ENCODE results near the gene CA12. TPM values are rescaled to one million over a fixed set of nuclear protein-coding genes. Genes with fewer than 3 reads are reported as not detected.
"Not testable (repeated sequence)": the region's sequence is repeated elsewhere in the genome, so short reads cannot be mapped to it uniquely, and the experiment has no call there.

Gene CA12
- 0.29 and 0.36 TPM in 2 replicates for total RNA-seq

GRCh38 chr15:63381301-63382204 lies at the start of gene CA12:
CA12 (minus strand) TSS chr15:63381846; CDS start chr15:63381720, 126 bp downstream.
- no peak for DNase-seq (ENCODE audit: low spot score)
- Mint-ChIP-seq H3K27ac (no peak within 1 kb of the TSS), H3K4me1 (ENCODE audit: low read depth) (peaks cover 25% of the 10 kb centered on the region), H3K4me3 (peak within 1 kb of the TSS; percentile 69), H3K9me3 (peaks cover 10% of the 10 kb centered on the region), H3K36me3 (ENCODE audit: low read depth) (peaks cover 2% of the 10 kb centered on the region), H3K27me3 (ENCODE audit: insufficient read depth) (peaks cover 48% of the 10 kb centered on the region)
- intact Hi-C loops (cut with micrococcal nuclease), result loop anchor here (2.0 kb wide), 1 partner anchor 15 kb away; no protein-coding TSS in a partner anchor

- Mint-ChIP-seq H3K4me1 (ENCODE audit: low read depth) (no peaks in the 10 kb centered on the region), H3K4me3 (no peak overlapping the region), H3K27me3 (ENCODE audit: insufficient read depth) (peaks cover 4% of the 10 kb centered on the region), H3K9me3 (peaks cover 3% of the 10 kb centered on the region), H3K27ac (no peak overlapping the region), H3K36me3 (ENCODE audit: low read depth) (no peaks in the 10 kb centered on the region)
- intact Hi-C loops (cut with micrococcal nuclease), result no loop called here
- DNase-seq (ENCODE audit: low spot score), result no peak
These were observed 49.3 kb upstream of the CA12 start for GRCh38 chr15:63430766-63431451.

- intact Hi-C loops (cut with micrococcal nuclease), result no loop called here
- Mint-ChIP-seq H3K27ac (no peak overlapping the region), H3K4me3 (no peak overlapping the region), H3K9me3 (peaks cover 3% of the 10 kb centered on the region), H3K27me3 (ENCODE audit: insufficient read depth) (no peaks in the 10 kb centered on the region), H3K4me1 (ENCODE audit: low read depth) (no peaks in the 10 kb centered on the region), H3K36me3 (ENCODE audit: low read depth) (no peaks in the 10 kb centered on the region)
- DNase-seq (ENCODE audit: low spot score), result no peak
These were observed 44.9 kb upstream of the CA12 start for GRCh38 chr15:63426552-63426951.

GRCh38 chr15:63425426-63425985 lies 43.9 kb upstream of the CA12 start:
- intact Hi-C loops (cut with micrococcal nuclease), result no loop called here
- no peaks in the 10 kb centered on the region for H3K4me1 Mint-ChIP-seq (ENCODE audit: low read depth)
- no peak for DNase-seq (ENCODE audit: low spot score)
- H3K9me3 Mint-ChIP-seq, result peaks cover 3% of the 10 kb centered on the region
- H3K27ac Mint-ChIP-seq, result no peak overlapping the region
- H3K27me3 Mint-ChIP-seq (ENCODE audit: insufficient read depth), result no peaks in the 10 kb centered on the region
- no peak overlapping the region for H3K4me3 Mint-ChIP-seq
- no peaks in the 10 kb centered on the region for H3K36me3 Mint-ChIP-seq (ENCODE audit: low read depth)

GRCh38 chr15:63422891-63423590 lies 41.4 kb upstream of the CA12 start:
- H3K4me1 Mint-ChIP-seq (ENCODE audit: low read depth), result no peaks in the 10 kb centered on the region
- intact Hi-C loops (cut with micrococcal nuclease), result no loop called here
- no peak overlapping the region for H3K27ac Mint-ChIP-seq
- DNase-seq (ENCODE audit: low spot score), result no peak
- H3K27me3 Mint-ChIP-seq (ENCODE audit: insufficient read depth), result no peaks in the 10 kb centered on the region
- H3K36me3 Mint-ChIP-seq (ENCODE audit: low read depth), result no peaks in the 10 kb centered on the region
- no peak overlapping the region for H3K4me3 Mint-ChIP-seq
- peaks cover 3% of the 10 kb centered on the region for H3K9me3 Mint-ChIP-seq

GRCh38 chr15:63421433-63421832 lies 39.8 kb upstream of the CA12 start:
- Mint-ChIP-seq H3K27ac (no peak overlapping the region), H3K36me3 (ENCODE audit: low read depth) (no peaks in the 10 kb centered on the region), H3K27me3 (ENCODE audit: insufficient read depth) (peaks cover 4% of the 10 kb centered on the region), H3K4me1 (ENCODE audit: low read depth) (no peaks in the 10 kb centered on the region), H3K9me3 (no peaks in the 10 kb centered on the region), H3K4me3 (no peak overlapping the region)
- intact Hi-C loops (cut with micrococcal nuclease), result no loop called here
- DNase-seq (ENCODE audit: low spot score), result no peak

- Mint-ChIP-seq H3K27me3 (ENCODE audit: insufficient read depth) (peaks cover 4% of the 10 kb centered on the region), H3K4me3 (no peak overlapping the region), H3K36me3 (ENCODE audit: low read depth) (no peaks in the 10 kb centered on the region), H3K27ac (no peak overlapping the region), H3K9me3 (no peaks in the 10 kb centered on the region), H3K4me1 (ENCODE audit: low read depth) (no peaks in the 10 kb centered on the region)
- intact Hi-C loops (cut with micrococcal nuclease), result no loop called here
- no peak for DNase-seq (ENCODE audit: low spot score)
These were observed 38.7 kb upstream of the CA12 start for GRCh38 chr15:63420333-63420747.

- H3K27ac Mint-ChIP-seq, result no peak overlapping the region
- H3K9me3 Mint-ChIP-seq, result no peaks in the 10 kb centered on the region
- no peak for DNase-seq (ENCODE audit: low spot score)
These were observed 37.2 kb upstream of the CA12 start for GRCh38 chr15:63418811-63419210.

GRCh38 chr15:63417721-63418120 lies 36.1 kb upstream of the CA12 start:
- Mint-ChIP-seq H3K27ac (no peak overlapping the region), H3K4me3 (no peak overlapping the region), H3K4me1 (ENCODE audit: low read depth) (no peaks in the 10 kb centered on the region), H3K27me3 (ENCODE audit: insufficient read depth) (peaks cover 10% of the 10 kb centered on the region), H3K9me3 (no peaks in the 10 kb centered on the region), H3K36me3 (ENCODE audit: low read depth) (no peaks in the 10 kb centered on the region)
- DNase-seq (ENCODE audit: low spot score), result no peak
- intact Hi-C loops (cut with micrococcal nuclease), result no loop called here

More at GRCh38 chr15:63418811-63419210, 37.2 kb upstream of the CA12 start:
- Mint-ChIP-seq H3K4me3 (no peak overlapping the region), H3K36me3 (ENCODE audit: low read depth) (no peaks in the 10 kb centered on the region), H3K27me3 (ENCODE audit: insufficient read depth) (peaks cover 6% of the 10 kb centered on the region), H3K4me1 (ENCODE audit: low read depth) (no peaks in the 10 kb centered on the region)
- intact Hi-C loops (cut with micrococcal nuclease), result no loop called here

GRCh38 chr15:63417274-63417673 lies 35.6 kb upstream of the CA12 start:
- H3K27ac Mint-ChIP-seq; DNase-seq (ENCODE audit: low spot score); H3K4me3 Mint-ChIP-seq; H3K4me1 Mint-ChIP-seq (ENCODE audit: low read depth); H3K9me3 Mint-ChIP-seq; H3K36me3 Mint-ChIP-seq (ENCODE audit: low read depth); intact Hi-C loops (cut with micrococcal nuclease): not testable (repeated sequence)
- peaks cover 11% of the 10 kb centered on the region for H3K27me3 Mint-ChIP-seq (ENCODE audit: insufficient read depth)

- intact Hi-C loops (cut with micrococcal nuclease), result no loop called here
- H3K36me3 Mint-ChIP-seq (ENCODE audit: low read depth), result no peaks in the 10 kb centered on the region
- peaks cover 14% of the 10 kb centered on the region for H3K27me3 Mint-ChIP-seq (ENCODE audit: insufficient read depth)
- H3K9me3 Mint-ChIP-seq, result no peaks in the 10 kb centered on the region
- no peaks in the 10 kb centered on the region for H3K4me1 Mint-ChIP-seq (ENCODE audit: low read depth)
- no peak overlapping the region for H3K4me3 Mint-ChIP-seq
- no peak for DNase-seq (ENCODE audit: low spot score)
- no peak overlapping the region for H3K27ac Mint-ChIP-seq
These were observed 33.0 kb upstream of the CA12 start for GRCh38 chr15:63414474-63415120.

GRCh38 chr15:63412551-63412950 lies 30.9 kb upstream of the CA12 start:
- DNase-seq (ENCODE audit: low spot score), result no peak
- no peak overlapping the region for H3K4me3 Mint-ChIP-seq
- no peak overlapping the region for H3K27ac Mint-ChIP-seq
- H3K27me3 Mint-ChIP-seq (ENCODE audit: insufficient read depth), result peaks cover 15% of the 10 kb centered on the region
- intact Hi-C loops (cut with micrococcal nuclease), result no loop called here
- H3K9me3 Mint-ChIP-seq, result no peaks in the 10 kb centered on the region
- no peaks in the 10 kb centered on the region for H3K4me1 Mint-ChIP-seq (ENCODE audit: low read depth)
- no peaks in the 10 kb centered on the region for H3K36me3 Mint-ChIP-seq (ENCODE audit: low read depth)

Data from activated T-helper 1 cell treated with anti-CD3 and anti-CD28 coated beads, Interleukin-12 subunit alpha, Interleukin-12 subunit beta, Interleukin-2, Interleukin-4 antibody, amounts not matched to agents 30 ng/mL and 10 ng/mL and 1 ng/mL, durations not matched to agents 14 hours and 24 hours and 36 hours (primary cell).